SW480 (cell line): ENCODE data around the gene TIMM50.

Experiments used
- DNase-seq: peaks from one replicate; pipeline ENCODE4 v3.0.0-alpha.2; 2016; ENCODE audit warnings: low spot score

Gene TIMM50

GRCh38 chr19:39533003-39533512 lies 52.4 kb downstream of the TIMM50 start:
- no peak for DNase-seq

GRCh38 chr19:39533791-39534190 lies 53.2 kb downstream of the TIMM50 start:
- DNase-seq = no peak

DNA sequence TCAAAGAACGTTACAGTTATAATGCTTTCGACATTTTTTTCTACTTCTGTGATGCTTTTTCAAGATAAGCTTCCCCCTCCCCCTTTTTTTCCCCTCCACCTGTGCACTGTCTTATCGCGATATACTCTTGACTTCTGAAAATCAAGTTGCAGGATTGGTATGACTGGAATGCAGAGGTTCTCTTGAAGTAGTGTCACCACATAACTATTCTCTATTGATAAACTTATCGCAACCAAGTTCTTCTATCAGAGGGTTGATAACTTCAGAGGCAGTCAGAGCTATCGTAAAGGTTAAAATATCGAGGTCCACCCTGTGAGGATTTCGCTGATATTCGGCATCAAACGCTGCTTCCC lies 58.5 kb downstream of the TIMM50 start:
- no peak for DNase-seq

DNA sequence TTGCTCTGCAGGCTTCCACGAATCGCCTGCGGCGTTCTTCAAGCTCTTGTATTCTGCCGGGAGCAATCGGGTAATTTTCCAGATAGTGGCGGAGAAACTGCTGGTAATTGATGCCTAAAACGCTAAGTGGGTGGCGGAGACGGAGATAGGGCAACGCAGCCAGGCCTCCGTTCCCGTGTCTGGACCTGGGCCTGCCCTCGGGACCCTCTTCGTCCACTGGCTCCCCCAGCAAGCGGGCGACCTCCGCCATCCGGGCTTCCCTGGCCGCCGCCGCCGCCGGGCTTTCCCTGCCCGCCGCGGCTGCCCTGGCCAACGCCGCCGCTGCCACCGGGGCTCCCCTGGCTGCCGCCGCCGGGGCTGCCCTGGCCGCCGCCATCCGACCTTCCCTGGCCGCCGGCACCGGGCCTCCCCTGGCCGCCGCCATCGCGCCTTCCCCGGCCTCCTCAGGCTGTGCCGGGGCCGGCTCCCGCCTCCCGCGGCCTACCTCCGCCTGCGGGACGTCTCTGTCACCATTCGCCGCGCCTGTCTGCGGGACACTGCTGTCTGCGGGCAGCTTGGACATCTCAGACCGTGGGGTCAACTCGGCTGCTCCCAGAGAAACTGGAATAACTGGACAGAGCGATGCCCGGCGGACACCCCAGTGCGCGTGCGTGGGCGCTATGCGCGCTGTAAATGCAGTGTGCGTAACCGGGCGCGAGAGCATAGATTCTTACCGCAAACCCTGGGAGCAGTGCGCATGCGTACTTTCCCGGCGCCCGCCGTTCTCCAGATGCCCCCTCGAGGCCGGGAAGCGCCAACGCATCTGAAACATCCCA lies 59.1 kb downstream of the TIMM50 start, which contains the start of gene EID2:
TSS of gene EID2 (minus strand) at position 644 of the 815 bp plus-strand sequence. CDS start at position 562, 82 bp downstream.
- DNase-seq = peak; percentile 97

- DNase-seq = no peak
Observed at GRCh38 chr19:39540333-39540673, 59.7 kb downstream of the TIMM50 start.
